GM19455 (cell line): ENCODE measurements around the gene BNC2.
"Not testable (repeated sequence)": the region's sequence is repeated elsewhere in the genome, so short reads cannot be mapped to it uniquely, and the experiment has no call there.

Experiments
- ATAC-seq: cut with Tn5 transposase; IDR thresholded peaks from one replicate; pipeline ENCODE4 v1.9.1; 2021; ENCODE audit not compliant: unreplicated experiment

The BNC2 gene

GRCh38 chr9:16552252-16552651 is 318.2 kb downstream of the BNC2 start:
- ATAC-seq = no peak

GRCh38 chr9:16551692-16552091 is 318.8 kb downstream of the BNC2 start:
- no peak for ATAC-seq

- ATAC-seq = no peak
Measured at GRCh38 chr9:16545639-16546038, 324.8 kb downstream of the BNC2 start.

GRCh38 chr9:16544842-16545241 is 325.6 kb downstream of the BNC2 start:
- ATAC-seq = no peak

GRCh38 chr9:16543686-16544085 is 326.8 kb downstream of the BNC2 start:
- ATAC-seq = no peak

GRCh38 chr9:16543225-16543624 is 327.2 kb downstream of the BNC2 start:
- ATAC-seq = no peak

GRCh38 chr9:16542290-16542689 is 328.2 kb downstream of the BNC2 start:
- ATAC-seq = no peak

- no peak for ATAC-seq
Measured at GRCh38 chr9:16540743-16541613, 329.5 kb downstream of the BNC2 start.

GRCh38 chr9:16539626-16540025 is 330.8 kb downstream of the BNC2 start:
- ATAC-seq = not testable (repeated sequence)

- no peak for ATAC-seq
Measured at GRCh38 chr9:16535555-16535954, 334.9 kb downstream of the BNC2 start.

GRCh38 chr9:16532681-16533450 is 337.6 kb downstream of the BNC2 start:
- no peak for ATAC-seq

GRCh38 chr9:16532272-16532671 is 338.2 kb downstream of the BNC2 start:
- ATAC-seq = no peak

- no peak for ATAC-seq
Measured at GRCh38 chr9:16530669-16531642, 339.5 kb downstream of the BNC2 start.

- ATAC-seq = no peak
Measured at GRCh38 chr9:16527573-16527972, 342.9 kb downstream of the BNC2 start.

GRCh38 chr9:16526380-16526779 is 344.1 kb downstream of the BNC2 start:
- ATAC-seq = no peak

- ATAC-seq = no peak
Measured at GRCh38 chr9:16524823-16525222, 345.6 kb downstream of the BNC2 start.

GRCh38 chr9:16524078-16524477 is 346.4 kb downstream of the BNC2 start:
- no peak for ATAC-seq

GRCh38 chr9:16521868-16522411 is 348.5 kb downstream of the BNC2 start:
- no peak for ATAC-seq

- ATAC-seq = no peak
Measured at GRCh38 chr9:16519001-16519400, 351.5 kb downstream of the BNC2 start.

- ATAC-seq = no peak
Measured at GRCh38 chr9:16516891-16517290, 353.6 kb downstream of the BNC2 start.

GRCh38 chr9:16515879-16516301 is 354.6 kb downstream of the BNC2 start:
- ATAC-seq = no peak
